ENCODE data around the gene LGALS3BP.

The LGALS3BP gene

DNA sequence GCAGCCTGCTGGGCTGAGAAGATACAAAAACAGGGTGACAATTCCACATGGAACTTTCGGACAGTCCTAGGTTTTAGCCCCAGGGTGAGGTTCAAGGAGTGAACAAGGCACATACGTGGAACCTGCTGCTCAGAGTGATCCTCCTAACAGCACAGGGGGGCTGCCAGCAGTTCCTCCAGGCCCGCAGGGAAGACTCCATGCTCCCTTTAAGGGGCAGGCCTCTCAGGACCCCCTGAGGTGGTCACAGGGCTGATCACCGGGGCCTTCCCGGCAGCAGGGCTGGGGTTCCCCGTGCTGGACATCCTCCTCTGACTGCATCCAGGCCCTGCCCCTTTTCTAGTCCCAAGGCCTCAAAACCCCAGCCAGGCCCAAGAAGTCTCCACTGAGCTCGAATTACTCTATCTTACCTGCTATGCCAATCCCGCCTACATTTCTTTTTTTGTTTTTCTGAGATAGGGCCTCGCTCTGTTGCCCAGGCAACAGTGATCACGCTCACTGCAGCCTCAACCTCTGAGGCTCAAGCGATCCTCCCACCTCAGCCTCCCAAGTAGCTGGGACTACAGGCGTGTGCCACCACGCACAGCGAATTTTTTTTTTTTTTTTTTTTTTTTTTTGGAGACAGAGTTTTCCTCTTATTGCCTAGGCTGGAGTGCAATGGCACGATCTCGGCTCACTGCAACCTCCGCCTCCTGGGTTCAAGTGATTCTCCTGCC lies 19.5 kb upstream of the LGALS3BP start:
- DNase-seq = no peak

DNA sequence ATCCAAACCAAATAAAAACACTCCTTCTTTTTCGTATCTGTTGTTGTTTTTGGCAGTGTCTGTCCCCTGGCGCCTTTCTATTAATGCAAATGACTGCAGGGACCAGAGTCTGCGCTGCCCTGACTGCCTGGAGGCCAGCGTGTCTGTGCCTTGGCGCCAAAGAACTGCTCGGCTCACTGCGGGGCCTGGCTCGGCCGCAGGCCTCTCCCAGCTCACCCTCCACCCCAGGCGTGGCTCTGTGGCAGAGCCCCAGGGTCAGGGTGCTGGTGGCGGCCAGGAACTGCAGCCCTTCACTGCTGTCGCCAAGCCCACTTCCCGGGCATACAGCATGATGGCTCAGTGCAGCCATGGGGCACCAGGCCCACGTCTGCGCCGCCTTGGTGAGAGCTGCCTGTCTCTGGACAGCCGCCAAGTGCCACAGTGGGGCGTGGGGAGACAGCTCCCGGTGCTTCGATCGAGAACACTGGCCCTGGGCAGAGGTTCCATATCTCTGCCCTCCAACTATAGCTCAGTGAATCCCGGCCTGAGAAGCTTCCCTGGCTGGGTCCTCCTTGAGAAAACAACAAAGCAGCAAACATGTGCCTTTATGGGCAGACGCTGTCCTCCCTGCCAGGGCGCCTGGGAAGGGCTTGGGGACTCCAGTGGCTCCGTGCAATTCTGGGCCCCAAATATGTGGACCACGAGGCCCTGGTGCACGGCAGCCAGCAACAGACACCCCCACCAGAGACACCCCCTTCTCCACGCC lies 18.8 kb upstream of the LGALS3BP start:
- DNase-seq = no peak

DNA sequence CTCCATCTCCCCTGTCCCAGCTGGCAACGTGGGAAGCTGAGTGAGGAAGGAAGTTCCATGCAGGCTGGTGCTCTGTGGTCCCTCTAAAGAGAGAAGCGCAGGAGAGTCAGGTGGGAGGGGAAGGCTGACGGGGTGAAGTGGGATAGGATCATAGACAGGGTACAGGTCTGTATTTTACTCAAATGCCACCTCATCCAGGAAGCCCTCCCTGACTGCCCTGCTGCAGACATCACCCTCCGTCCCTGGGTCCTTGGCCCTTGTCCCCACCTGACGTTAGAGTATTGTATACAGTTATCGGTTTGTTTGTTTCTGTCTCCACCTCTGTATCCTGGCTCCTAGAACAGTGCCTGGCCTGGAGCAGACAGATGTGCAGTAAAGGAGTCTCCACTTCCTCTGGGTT lies 18.2 kb upstream of the LGALS3BP start:
- DNase-seq = no peak

- no peak for DNase-seq
These were observed 17.6 kb upstream of the LGALS3BP start for GRCh38 chr17:78997231-78997741.

- DNase-seq = no peak
These were observed 17.1 kb upstream of the LGALS3BP start for GRCh38 chr17:78996781-78997201.

DNA sequence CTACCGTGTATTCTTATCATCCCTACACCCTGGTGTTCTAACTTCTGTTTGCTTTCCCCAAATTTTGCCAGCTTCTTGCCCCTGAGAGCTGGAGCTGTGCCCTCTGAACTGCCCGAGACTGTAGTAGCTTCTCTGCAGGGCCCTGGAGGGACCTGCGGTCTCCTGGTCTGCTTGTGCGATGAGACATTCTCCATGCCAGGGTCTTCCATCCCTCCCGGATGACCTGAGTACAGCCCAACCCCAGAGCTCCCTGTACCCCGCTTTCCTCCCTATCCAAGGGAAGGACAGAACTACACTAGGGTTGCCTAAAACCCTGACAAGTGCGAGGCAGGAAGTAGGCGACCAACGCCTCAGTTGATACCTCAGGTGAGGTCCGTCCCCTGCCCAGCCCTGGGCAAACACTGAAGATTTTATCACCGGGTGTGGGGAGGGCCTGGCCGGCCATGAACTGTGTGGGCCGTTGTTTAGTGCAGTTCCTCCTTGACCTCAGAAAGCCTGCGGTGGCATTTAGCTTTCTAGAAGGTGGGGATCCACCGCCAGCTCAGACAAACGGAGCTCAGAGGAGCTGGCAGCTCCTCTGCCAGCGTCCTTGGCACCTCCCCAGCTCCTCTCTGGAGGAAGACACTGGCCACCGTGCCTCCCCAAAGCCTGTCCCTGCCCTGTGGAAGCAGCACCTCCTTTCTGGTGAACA lies 16.2 kb upstream of the LGALS3BP start:
- no peak for DNase-seq

GRCh38 chr17:78995022-78995760 lies 15.5 kb upstream of the LGALS3BP start:
- no peak for DNase-seq

GRCh38 chr17:78993981-78994671 lies 14.4 kb upstream of the LGALS3BP start:
- no peak for DNase-seq

GRCh38 chr17:78993241-78993956 lies 13.7 kb upstream of the LGALS3BP start:
- peak; percentile 24 for DNase-seq

GRCh38 chr17:78992542-78993212 lies 13.0 kb upstream of the LGALS3BP start:
- no peak for DNase-seq

DNA sequence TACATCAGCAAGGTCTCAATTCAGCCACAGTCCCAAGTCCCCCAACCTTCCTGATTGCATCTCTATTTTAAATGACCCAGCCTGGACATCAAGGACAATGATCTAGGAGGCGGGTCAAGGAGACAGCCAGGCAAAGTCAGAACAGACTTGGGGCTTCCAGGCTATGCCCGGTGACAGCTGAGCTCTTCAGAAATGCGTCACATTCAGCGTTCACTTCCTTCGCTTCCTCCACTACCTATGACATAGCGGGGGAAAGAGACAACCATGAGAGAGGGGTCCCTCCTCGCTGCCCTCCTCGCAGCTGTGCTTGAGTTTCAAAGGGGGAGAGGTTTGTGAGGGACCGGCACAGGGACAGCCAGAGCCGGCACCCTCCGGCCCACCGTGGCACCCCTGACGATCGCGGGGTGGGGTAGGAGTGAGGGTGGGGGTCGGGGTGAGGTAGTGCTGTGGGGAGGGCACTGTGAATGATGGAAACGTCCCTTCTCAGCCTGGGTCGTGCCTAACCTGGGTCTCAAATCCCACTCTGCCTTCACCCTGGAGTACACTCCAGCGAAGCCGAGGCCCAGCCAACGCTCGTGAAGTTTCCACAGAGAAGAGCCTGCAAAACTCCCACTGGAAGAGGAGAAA lies 12.3 kb upstream of the LGALS3BP start:
- DNase-seq = no peak

GRCh38 chr17:78991017-78991738 lies 11.5 kb upstream of the LGALS3BP start:
- no peak for DNase-seq

DNA sequence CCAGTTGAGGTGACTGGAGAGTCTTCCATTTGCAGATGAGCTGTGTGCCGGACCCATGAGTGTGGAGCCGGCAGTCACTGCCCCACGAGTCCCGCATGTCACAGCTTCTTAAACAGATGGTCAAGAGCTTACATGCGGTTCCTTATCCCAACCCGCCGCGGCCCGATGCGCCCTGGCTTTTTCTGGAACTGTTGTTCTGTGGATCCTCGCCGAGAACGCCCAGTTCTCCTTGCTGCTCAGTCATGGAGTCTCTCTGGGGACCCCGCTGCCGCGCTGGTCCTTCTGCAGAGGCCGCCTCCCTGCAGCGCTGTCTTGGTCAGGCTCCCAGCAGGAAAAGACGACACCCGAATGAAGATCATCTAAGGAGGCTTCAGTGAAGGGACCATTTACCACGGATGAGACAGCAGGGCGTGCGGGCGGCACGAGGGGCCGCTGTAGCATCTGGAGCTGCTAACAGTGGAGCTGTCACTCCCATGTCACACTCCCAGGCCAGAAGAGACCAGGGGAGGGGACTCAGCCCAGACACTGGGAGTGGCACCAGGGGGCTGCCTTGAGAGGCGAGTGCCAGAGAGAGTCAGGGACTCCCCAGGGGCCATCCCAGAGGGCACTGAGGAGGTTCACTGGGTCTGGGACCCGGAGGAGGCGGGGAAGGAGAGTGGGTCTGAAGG lies 10.8 kb upstream of the LGALS3BP start:
- DNase-seq = no peak

DNA sequence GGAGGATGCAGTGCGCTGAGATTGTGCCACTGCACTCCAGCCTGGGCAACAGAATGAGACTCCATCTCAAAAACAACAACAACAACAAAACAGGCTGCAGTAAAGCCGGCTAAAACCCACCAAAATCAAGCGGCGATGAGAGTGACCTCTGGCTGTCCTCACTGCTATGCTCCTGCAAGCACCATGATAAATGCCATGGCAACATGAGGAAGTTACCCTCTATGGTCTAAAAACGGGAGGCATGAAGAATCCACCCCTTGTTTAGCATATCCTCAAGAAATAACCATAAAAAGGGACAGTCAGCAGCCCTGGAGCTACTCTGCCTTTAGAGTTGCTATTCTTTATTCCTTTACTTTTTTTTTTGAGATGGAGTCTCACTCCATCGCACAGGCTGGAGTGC lies 8.4 kb upstream of the LGALS3BP start:
- no peak for DNase-seq

DNA sequence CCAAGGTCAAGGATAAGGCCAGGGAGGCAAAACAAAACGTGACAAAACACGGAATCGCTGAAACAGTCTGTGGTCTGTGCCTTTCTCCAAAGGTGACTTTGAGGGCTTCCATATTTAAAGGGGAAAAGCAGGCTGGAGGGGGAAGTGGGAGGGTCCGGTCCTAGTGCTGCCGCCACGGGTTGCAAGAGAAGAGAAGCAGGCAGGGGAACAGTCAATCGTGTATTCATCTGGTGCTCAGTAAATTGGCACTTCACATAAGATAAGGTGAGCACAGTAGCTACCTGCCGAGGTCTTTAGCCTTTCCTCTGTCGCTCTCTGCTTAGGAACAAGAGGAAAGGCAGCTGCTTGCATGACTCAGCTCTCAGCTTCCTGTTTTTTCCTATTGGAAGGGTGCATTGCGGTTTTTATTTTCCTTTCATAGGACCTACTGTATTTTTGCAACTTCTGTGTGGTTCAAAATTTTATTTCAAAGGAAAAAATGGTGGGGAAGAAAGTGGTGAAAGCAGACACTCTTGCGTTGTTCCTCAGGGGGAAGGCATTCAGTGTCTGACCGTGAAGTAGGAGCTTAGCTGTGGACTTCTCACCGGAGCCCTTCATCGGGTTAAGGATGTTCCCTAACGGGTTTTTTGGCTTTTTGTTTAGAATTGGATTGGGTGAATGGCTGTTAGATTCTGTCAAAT lies 7.1 kb upstream of the LGALS3BP start:
- DNase-seq = peak; percentile 52

GRCh38 chr17:78986048-78986648 lies 6.4 kb upstream of the LGALS3BP start:
- DNase-seq = peak; percentile 18

DNA sequence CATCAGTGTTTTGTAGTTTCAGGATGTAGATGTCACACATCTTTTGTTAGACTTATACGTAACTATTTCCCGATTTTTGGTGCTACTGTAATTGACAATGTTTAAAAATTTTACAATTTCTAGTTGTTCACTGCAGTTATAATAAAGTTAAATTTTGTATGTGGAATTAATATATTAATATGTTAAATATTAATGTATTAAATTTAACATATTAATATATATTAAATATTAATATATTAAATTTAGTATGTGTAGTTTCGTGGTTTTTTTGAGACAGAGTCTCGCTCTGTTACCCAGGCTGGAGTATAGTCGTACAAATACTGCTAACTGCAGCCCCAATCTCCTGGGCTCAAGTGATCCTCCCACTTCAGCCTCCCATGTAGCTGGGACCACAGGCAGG lies 5.7 kb upstream of the LGALS3BP start:
- no peak for DNase-seq
